Ascending aorta (tissue), 2 donors: ENCODE results near the gene DSTN. TPM values are rescaled to one million over a fixed set of nuclear protein-coding genes. Genes with fewer than 3 reads are reported as not detected.

Experiments used
- DNase-seq, 2 donors: peaks; one replicate each; pipeline ENCODE4 v3.0.0-alpha.2; 2019; ENCODE audit warnings: low spot score in 2 of 2
- H3K27ac ChIP-seq, 2 donors: fragments of 200-600 bp; sonication (generic); one replicate each; pipeline ENCODE4 v1.5.1; 2016 to 2017; ENCODE audit warnings: mild to moderate bottlenecking in 1 of 2
- H3K27me3 ChIP-seq: fragments of 200-600 bp; sonication (generic); one replicate; pipeline ENCODE4 v1.5.1; 2017
- H3K36me3 ChIP-seq, 2 donors: fragments of 200-600 bp; sonication (generic); one replicate each; pipeline ENCODE4 v1.5.1; 2016
- H3K4me1 ChIP-seq, 2 donors: fragments of 200-600 bp; sonication (generic); one replicate each; pipeline ENCODE4 v1.5.1; 2016 to 2017; ENCODE audit warnings: mild to moderate bottlenecking in 1 of 2
- H3K4me3 ChIP-seq, 2 donors: fragments of 200-600 bp; sonication (generic); one replicate each; pipeline ENCODE4 v1.5.1; 2016 to 2017; ENCODE audit warnings: mild to moderate bottlenecking in 1 of 2
- H3K9me3 ChIP-seq, 2 donors: fragments of 200-600 bp; sonication (generic); one replicate each; pipeline ENCODE4 v1.5.1; 2016
- CTCF ChIP-seq, 3 experiments: fragments of 200-600 bp in 2 of 3; fragments of 450-650 bp in 1 of 3; sonication (generic) in 2 of 3; IDR thresholded peaks; one replicate each; pipeline ENCODE4 v1.5.1; 2016 to 2019; ENCODE audit warnings: antibody characterized with exemption in 3 of 3, mild to moderate bottlenecking in 1 of 3, moderate library complexity in 1 of 3
- intact Hi-C: fragments of 100-400 bp; cut with DNase I; formaldehyde crosslinking; loops from one replicate; pipeline ENCODE4 v1.15.1; 2023
- total RNA-seq: library from RNA; depleted of rRNA; stranded (reverse); fragments of >200 nt; gene quantifications from one replicate; pipeline ENCODE4 v1.1.0, GENCODE V29; 2016

DSTN gene
- total RNA-seq, 1 donor from 2014 or later = 452 TPM

GRCh38 chr20:17587148-17587547 is 17.3 kb downstream of the DSTN start:
- H3K4me3 ChIP-seq = peak overlapping the region; percentile 12 to 55
- H3K27me3 ChIP-seq = no peaks in the 10 kb centered on the region
- H3K9me3 ChIP-seq = no peaks in the 10 kb centered on the region
- H3K36me3 ChIP-seq = peaks cover 0 to 21% of the 10 kb centered on the region in 2 donors
- TF ChIP-seq CTCF (IDR thresholded peaks at IDR 0.05) = no peak
- intact Hi-C loops = no loop called here
- peak overlapping the region; percentile 67 to 75 for H3K27ac ChIP-seq
- peaks cover 10 to 55% of the 10 kb centered on the region in 2 donors for H3K4me1 ChIP-seq
- no peak for DNase-seq

- no peak for TF ChIP-seq CTCF (IDR thresholded peaks at IDR 0.05)
- DNase-seq = no peak
- Histone ChIP-seq H3K36me3 (peaks cover 0 to 19% of the 10 kb centered on the region in 2 donors), H3K27ac (peak overlapping the region; percentile 67 to 75), H3K9me3 (no peaks in the 10 kb centered on the region), H3K4me1 (peaks cover 10 to 61% of the 10 kb centered on the region in 2 donors), H3K4me3 (peak overlapping the region; percentile 28 to 55), H3K27me3 (no peaks in the 10 kb centered on the region)
- intact Hi-C loops = loop anchor here (2.0 kb wide), 2 partner anchors 17 to 25 kb away; partner anchors contain the start of gene DSTN
These were observed 17.9 kb downstream of the DSTN start for GRCh38 chr20:17587824-17588223.

- H3K27ac ChIP-seq = peak overlapping the region; percentile 67 to 75
These were observed 19.4 kb downstream of the DSTN start for GRCh38 chr20:17589161-17589834.

GRCh38 chr20:17590245-17590644 is 20.4 kb downstream of the DSTN start:
- H3K4me3 ChIP-seq = peak overlapping the region; percentile 2 to 55

More at GRCh38 chr20:17589161-17589834, 19.4 kb downstream of the DSTN start:
- Histone ChIP-seq H3K4me3 (peak overlapping the region; percentile 28 to 55), H3K9me3 (no peaks in the 10 kb centered on the region), H3K36me3 (peaks cover 0 to 11% of the 10 kb centered on the region in 2 donors), H3K27me3 (no peaks in the 10 kb centered on the region), H3K4me1 (peaks cover 16 to 70% of the 10 kb centered on the region in 2 donors)
- DNase-seq = no peak
- intact Hi-C loops = loop anchor here (2.0 kb wide), 2 partner anchors 18 to 24 kb away; partner anchors contain the start of gene DSTN
- TF ChIP-seq CTCF (IDR thresholded peaks at IDR 0.05) = no peak

GRCh38 chr20:17593902-17594301 is 24.0 kb downstream of the DSTN start:
- no peak for DNase-seq
- Histone ChIP-seq H3K4me3 (peak overlapping the region; percentile 13 to 55), H3K27me3 (no peaks in the 10 kb centered on the region), H3K27ac (peak overlapping the region; percentile 67 to 75), H3K9me3 (no peaks in the 10 kb centered on the region), H3K4me1 (peaks cover 6 to 69% of the 10 kb centered on the region in 2 donors), H3K36me3 (peaks cover 0 to 14% of the 10 kb centered on the region in 2 donors)
- TF ChIP-seq CTCF (IDR thresholded peaks at IDR 0.05) = no peak
- intact Hi-C loops = no loop called here

More at GRCh38 chr20:17590245-17590644, 20.4 kb downstream of the DSTN start:
- peaks cover 16 to 71% of the 10 kb centered on the region in 2 donors for H3K4me1 ChIP-seq
- DNase-seq = no peak
- H3K27ac ChIP-seq = peak overlapping the region; percentile 67 to 75
- intact Hi-C loops = no loop called here
- no peak for TF ChIP-seq CTCF (IDR thresholded peaks at IDR 0.05)
- H3K27me3 ChIP-seq = no peaks in the 10 kb centered on the region
- H3K36me3 ChIP-seq = peaks cover 0 to 7% of the 10 kb centered on the region in 2 donors
- no peaks in the 10 kb centered on the region for H3K9me3 ChIP-seq
